Measurements from ENCODE around the gene MED4. TPM values are rescaled to one million over a fixed set of nuclear protein-coding genes. Genes with fewer than 3 reads are reported as not detected.
A peak's percentile ranks its signal among the peaks of the same experiment; 100 is the strongest.

MED4 gene
- total RNA-seq, 2 experiments from 2014 or later = 53.5 to 62.7 TPM

DNA sequence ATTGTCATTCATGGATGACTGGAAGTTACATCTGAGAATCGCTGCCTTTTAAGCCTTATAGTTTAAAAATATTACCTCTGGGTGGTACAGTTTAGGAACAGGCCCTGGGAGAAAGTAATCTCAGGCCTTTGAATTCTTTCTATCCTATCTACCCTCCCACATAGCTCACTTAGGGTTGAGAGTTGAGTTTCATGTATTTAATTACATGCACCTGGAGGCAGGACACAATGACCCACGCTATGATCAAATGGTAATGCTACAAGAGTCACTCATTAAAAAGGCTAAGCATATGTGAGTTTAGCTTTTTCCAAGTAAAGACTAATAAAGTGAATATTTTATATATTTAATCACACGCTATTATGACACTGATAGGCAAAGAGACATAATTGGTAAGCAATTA, 25.3 kb upstream of the MED4 start:
- POLR2A ChIA-PET = no interaction called here

DNA sequence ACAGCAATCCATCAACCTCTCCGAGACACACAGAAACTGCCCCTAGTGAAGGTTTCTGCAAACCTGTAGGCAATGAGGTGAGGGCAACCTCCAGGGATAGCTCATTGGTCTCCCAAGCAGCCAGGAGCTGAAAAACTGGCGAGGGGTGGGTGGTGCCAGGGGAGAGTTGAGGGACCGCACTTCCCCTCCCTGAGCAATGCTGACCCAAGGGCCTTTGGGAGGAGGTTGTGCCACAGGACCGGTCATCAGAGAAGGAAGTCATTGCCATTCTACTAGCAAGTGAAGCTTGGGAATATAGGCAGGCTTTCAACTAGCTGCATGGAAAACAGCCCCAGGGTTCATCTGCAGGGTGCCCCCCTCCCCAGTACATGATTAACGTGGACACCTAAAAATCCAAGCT, 23.1 kb upstream of the MED4 start:
- no peak for DNase-seq
- no peaks in the 10 kb centered on the region for H3K9me3 Mint-ChIP-seq (ENCODE audit: low read depth)
- intact Hi-C loops (cut with DNase I, micrococcal nuclease) = no loop called here
- H3K27me3 Mint-ChIP-seq = peaks cover 14% of the 10 kb centered on the region
- peaks cover 4% of the 10 kb centered on the region for H3K4me1 Mint-ChIP-seq
- H3K4me3 Mint-ChIP-seq = no peak overlapping the region
- no peak for ATAC-seq
- H3K36me3 Mint-ChIP-seq (ENCODE audit: low read depth) = no peaks in the 10 kb centered on the region
- H3K27ac Mint-ChIP-seq = no peak overlapping the region
- POLR2A ChIA-PET = no interaction called here
- CTCF ChIA-PET = interaction anchor here (0.7 to 1.7 kb wide), 4 partner anchors 8 to 723 kb away, joined by 3 to 6 read pairs (median 4); no protein-coding TSS in a partner anchor

More for the DNA sequence above, 25.3 kb upstream of the MED4 start:
- intact Hi-C loops (cut with DNase I, micrococcal nuclease) = no loop called here
- ATAC-seq = no peak
- Mint-ChIP-seq H3K4me1 (no peaks in the 10 kb centered on the region), H3K36me3 (ENCODE audit: low read depth) (no peaks in the 10 kb centered on the region), H3K4me3 (no peak overlapping the region), H3K27me3 (peaks cover 8% of the 10 kb centered on the region), H3K9me3 (ENCODE audit: low read depth) (no peaks in the 10 kb centered on the region), H3K27ac (no peak overlapping the region)
- CTCF ChIA-PET = interaction anchor here (0.7 to 1.7 kb wide), 5 partner anchors 9 to 27 kb away, joined by 3 to 5 read pairs (median 4); no protein-coding TSS in a partner anchor
- DNase-seq = no peak

DNA sequence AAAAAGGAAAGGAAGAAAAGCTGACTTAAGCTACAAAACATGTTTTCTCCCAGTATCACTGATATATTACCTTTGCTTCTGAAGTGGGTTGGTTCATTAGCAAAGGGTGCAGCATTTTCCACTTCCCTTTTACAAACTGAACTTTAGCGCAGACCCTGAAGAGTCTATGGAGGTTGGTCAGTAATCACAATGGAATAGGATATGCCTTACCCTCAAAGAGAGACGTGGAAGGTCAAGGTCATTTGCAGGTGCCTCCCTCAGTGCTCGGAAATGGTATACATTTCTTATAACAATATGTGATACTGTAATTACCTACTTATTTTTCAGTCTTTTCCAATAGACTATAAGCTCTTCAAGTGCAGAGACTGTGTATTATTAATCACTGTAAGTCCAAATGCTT, 21.9 kb upstream of the MED4 start:
- ATAC-seq (no peak), DNase-seq (no peak)
- ChIA-PET POLR2A (no interaction called here), CTCF (interaction anchor here (1.7 kb wide), 1 partner anchor 9 kb away, joined by 6 read pairs; no protein-coding TSS in a partner anchor)
- intact Hi-C loops (cut with DNase I, micrococcal nuclease) = no loop called here
- no peaks in the 10 kb centered on the region for H3K9me3 Mint-ChIP-seq (ENCODE audit: low read depth)
- no peaks in the 10 kb centered on the region for H3K36me3 Mint-ChIP-seq (ENCODE audit: low read depth)
- H3K27me3 Mint-ChIP-seq = peaks cover 14% of the 10 kb centered on the region
- H3K4me1 Mint-ChIP-seq = peaks cover 7% of the 10 kb centered on the region
- H3K4me3 Mint-ChIP-seq = no peak overlapping the region
- no peak overlapping the region for H3K27ac Mint-ChIP-seq

DNA sequence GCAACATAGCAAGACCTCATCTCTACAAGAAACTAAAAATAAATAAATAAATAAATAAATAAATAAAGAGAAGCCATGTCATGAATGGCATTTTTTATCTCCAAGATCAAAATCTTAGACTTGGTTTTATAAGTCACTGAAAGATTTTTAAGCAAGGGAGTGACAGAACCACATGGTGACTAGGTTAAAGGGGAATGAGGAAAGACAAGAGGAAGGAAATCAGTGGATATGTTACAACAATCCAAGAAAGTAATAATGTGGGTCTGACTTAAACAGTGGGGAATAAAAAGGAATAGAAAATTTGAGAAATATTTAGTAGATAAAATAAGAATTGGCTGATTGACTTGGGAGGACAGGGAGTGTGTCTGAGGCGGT, 18.8 kb upstream of the MED4 start:
- no peak for DNase-seq
- POLR2A ChIA-PET = no interaction called here
- no peak for ATAC-seq
- H3K4me3 Mint-ChIP-seq = no peak overlapping the region
- H3K9me3 Mint-ChIP-seq (ENCODE audit: low read depth) = no peaks in the 10 kb centered on the region
- H3K4me1 Mint-ChIP-seq = peaks cover 7% of the 10 kb centered on the region
- H3K27me3 Mint-ChIP-seq = peaks cover 11% of the 10 kb centered on the region
- CTCF ChIA-PET = interaction anchor here (0.6 kb wide), 1 partner anchor 656 kb away, joined by 3 read pairs; no protein-coding TSS in a partner anchor
- intact Hi-C loops (cut with DNase I, micrococcal nuclease) = no loop called here
- H3K27ac Mint-ChIP-seq = no peak overlapping the region
- H3K36me3 Mint-ChIP-seq (ENCODE audit: low read depth) = no peaks in the 10 kb centered on the region

DNA sequence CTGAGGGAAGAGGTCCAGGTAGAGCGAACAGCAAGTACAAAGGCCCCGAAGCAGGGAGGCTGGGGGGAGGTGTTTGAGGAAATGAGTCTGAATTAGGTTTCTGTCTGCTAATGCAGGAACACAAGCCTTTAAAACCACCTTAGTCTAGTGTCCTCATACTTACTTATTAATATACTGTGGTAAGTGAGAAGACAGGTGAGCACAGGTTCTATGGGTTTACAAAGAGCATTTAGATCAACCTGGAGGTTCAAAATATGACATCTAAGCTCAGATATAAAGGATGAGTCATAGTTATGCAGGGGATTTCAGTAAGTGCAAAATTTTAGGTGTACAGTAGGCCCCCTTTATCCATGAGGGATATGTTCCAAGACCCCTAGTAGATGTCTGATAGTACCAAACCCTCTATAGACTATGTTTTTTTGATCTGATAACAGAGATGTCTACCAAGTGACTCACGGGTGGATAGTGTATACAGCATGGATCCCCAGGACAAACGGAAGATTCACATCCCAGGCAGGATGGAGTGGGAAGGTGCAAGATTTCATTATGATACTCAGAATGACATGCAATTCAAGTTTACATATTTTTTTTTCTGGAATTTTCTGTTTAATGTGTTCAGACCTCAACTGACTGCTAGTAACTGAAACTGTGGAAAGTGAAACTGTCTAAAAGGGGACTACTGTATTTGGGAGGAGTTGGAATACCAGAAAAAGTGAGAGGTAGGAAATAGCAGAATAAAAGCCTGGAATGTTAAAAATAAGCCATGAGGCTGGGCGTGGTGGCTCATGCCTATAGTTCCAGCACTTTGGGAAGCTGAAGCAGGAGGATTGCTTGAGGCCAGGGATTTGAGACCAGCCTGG, 18.2 kb upstream of the MED4 start:
- POLR2A ChIA-PET = no interaction called here
- Mint-ChIP-seq H3K4me1 (peaks cover 7% of the 10 kb centered on the region), H3K9me3 (ENCODE audit: low read depth) (no peaks in the 10 kb centered on the region), H3K4me3 (no peak overlapping the region), H3K27ac (no peak overlapping the region), H3K36me3 (ENCODE audit: low read depth) (no peaks in the 10 kb centered on the region), H3K27me3 (peaks cover 11% of the 10 kb centered on the region)
- DNase-seq = no peak
- intact Hi-C loops (cut with DNase I, micrococcal nuclease) = no loop called here
- ATAC-seq = peak; percentile 42
- CTCF ChIA-PET = interaction anchor here (0.6 kb wide), 1 partner anchor 657 kb away, joined by 3 read pairs; no protein-coding TSS in a partner anchor

DNA sequence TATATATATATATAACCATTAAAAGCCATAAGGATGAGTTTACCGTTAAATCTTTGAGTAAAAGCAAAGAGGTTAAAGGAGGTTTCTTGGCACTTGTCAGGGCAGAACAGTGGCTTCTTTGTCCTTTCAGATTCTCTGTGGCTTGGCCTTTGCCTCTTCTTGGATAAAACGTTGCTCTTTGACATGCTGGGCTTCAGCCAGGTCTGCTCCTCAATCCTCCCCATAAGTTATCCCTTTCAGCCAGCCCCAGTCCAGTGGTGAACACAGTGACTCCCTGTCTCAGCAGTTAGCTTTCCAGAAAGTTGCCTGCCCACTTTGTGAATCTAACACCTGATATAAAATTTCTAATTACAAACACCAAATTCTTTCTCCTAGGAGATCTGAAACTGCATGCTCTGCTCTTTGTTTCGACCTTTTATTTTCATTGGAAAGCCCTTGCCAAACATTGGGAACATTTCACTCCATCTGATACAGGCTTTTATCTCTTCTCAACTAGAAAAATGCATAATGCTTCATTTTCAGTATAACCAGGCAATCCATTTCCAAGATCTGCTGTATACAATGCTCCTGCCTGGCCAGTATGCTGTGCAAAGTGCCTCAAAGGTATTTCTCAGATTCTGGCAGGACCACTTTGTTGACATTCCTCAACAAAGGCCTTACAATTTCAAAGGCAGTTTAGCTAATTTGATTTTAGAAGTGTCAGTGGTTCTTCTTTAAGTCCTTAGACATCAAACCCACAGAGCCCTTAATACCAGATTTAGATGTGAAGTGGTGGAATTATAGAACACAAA, 16.2 kb upstream of the MED4 start:
- no peak for ATAC-seq
- ChIA-PET POLR2A (no interaction called here), CTCF (no interaction called here)
- intact Hi-C loops (cut with DNase I, micrococcal nuclease) = no loop called here
- no peaks in the 10 kb centered on the region for H3K36me3 Mint-ChIP-seq (ENCODE audit: low read depth)
- peaks cover 8% of the 10 kb centered on the region for H3K27me3 Mint-ChIP-seq
- H3K4me3 Mint-ChIP-seq = no peak overlapping the region
- no peak overlapping the region for H3K27ac Mint-ChIP-seq
- no peaks in the 10 kb centered on the region for H3K9me3 Mint-ChIP-seq (ENCODE audit: low read depth)
- DNase-seq = no peak
- H3K4me1 Mint-ChIP-seq = peaks cover 7% of the 10 kb centered on the region

DNA sequence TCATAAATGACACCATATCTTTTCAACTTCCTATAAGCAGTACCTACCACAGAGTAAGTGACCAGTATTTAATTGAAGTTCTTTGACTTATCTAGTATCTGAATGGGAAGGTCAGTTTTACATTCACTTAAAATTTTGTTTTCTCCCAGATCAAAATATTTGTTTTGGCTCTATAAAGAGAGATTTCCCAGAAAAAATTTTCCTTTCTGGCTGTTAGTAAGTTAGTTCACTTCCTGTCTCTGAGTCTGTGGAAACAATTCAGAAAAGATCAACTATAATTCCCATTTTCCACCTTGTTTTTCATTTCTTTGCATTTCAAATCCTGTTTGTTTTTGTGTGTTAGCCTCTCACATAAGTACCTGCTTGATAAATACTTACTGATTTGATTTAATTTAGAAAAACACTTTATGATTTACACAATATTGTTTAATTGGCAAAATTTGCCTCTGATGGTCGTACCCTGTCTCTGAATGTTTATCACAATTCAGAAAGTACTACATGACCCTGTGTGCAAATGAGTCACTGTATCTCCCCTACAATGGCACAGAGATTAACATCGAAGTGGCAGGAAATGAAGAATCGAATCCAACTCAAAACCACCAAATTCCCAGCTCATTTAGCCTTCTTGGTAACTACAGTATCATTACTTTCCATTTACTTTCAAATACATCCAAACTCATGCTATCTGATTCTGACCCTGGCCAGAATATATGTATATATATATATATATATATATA, 15.4 kb upstream of the MED4 start:
- Mint-ChIP-seq H3K27me3 (peaks cover 6% of the 10 kb centered on the region), H3K36me3 (ENCODE audit: low read depth) (no peaks in the 10 kb centered on the region), H3K4me3 (no peak overlapping the region), H3K9me3 (ENCODE audit: low read depth) (no peaks in the 10 kb centered on the region), H3K4me1 (peaks cover 7% of the 10 kb centered on the region), H3K27ac (no peak overlapping the region)
- intact Hi-C loops (cut with DNase I, micrococcal nuclease) = no loop called here
- ChIA-PET POLR2A (no interaction called here), CTCF (interaction anchor here (1.2 kb wide), 1 partner anchor 13 kb away, joined by 3 read pairs; no protein-coding TSS in a partner anchor)
- no peak for ATAC-seq
- DNase-seq = no peak

DNA sequence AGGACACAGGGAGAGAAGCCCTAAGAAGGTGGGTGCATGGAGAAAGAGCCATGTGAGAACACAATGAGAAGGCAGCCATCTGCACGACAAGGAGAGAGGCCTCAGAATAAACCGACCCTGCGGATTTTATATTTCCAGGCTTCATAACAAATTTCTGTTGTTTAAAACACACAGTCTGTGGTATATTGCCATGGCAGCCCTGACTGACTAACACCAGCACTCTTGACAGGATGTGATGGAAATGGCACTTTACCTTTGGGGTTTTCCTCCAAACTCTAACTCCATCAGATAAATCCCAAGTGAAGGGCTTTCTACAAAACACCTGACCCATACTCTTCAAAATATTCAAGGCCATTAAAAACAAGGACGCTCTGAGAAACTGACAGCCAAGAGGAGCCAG, 13.2 kb upstream of the MED4 start:
- intact Hi-C loops (cut with DNase I, micrococcal nuclease) = no loop called here
- DNase-seq (no peak), ATAC-seq (no peak)
- Mint-ChIP-seq H3K27me3 (peaks cover under 1% of the 10 kb centered on the region), H3K4me3 (no peak overlapping the region), H3K4me1 (peaks cover 3% of the 10 kb centered on the region), H3K27ac (no peak overlapping the region), H3K9me3 (ENCODE audit: low read depth) (no peaks in the 10 kb centered on the region), H3K36me3 (ENCODE audit: low read depth) (no peaks in the 10 kb centered on the region)
- POLR2A ChIA-PET = no interaction called here
- CTCF ChIA-PET = no interaction called here

DNA sequence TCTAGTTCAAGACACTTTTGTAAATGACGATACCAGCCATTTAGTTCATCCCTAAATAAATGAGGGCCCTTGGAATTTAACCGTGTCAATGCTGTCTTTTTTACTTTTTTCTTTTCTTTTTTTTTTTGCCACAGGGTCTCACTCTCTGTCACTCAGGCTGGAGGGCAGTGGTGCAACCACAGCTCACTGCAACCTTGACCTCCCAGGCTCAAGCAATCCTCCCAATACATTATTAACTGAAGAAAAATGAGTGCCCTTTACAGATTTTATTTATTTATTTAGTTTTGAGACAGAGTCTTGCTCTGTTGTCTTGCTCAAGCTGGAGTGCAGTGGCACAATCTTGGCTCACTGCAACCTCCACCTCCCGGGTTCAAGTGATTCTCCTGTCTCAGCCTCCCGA, 2.9 kb upstream of the MED4 start:
- POLR2A ChIA-PET = no interaction called here
- Mint-ChIP-seq H3K27me3 (no peaks in the 10 kb centered on the region), H3K27ac (no peak overlapping the region), H3K4me3 (no peak overlapping the region), H3K4me1 (peaks cover 15% of the 10 kb centered on the region), H3K9me3 (ENCODE audit: low read depth) (peaks cover 2% of the 10 kb centered on the region), H3K36me3 (ENCODE audit: low read depth) (peaks cover 2% of the 10 kb centered on the region)
- CTCF ChIA-PET = interaction anchor here (0.6 to 0.8 kb wide), 3 partner anchors 12 to 34 kb away, joined by 3 read pairs; no protein-coding TSS in a partner anchor
- ATAC-seq = no peak
- DNase-seq = no peak
- intact Hi-C loops (cut with DNase I, micrococcal nuclease) = loop anchor here in 1 of 2 experiments (10.0 kb wide), 2 partner anchors 303 to 877 kb away; partner anchors contain the start of gene FNDC3A

DNA sequence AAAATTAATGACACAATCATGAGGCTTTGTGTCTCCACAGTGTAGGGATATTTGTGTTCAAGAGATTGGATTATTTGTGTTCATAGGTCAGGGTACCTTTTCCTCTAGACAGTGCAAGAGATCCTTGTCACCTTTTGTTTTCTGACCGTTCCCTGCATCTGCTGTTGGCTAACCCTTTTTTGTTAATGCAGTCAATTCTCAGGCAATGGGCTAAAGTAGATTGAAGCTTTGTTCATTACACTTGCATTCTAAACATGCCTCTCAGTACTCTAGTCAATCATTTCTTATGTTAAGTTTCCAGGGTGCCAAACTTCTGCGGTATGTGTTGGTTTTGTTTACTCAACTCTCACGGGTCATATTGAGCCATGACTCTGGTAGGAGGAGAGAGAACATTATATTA, 1.8 kb upstream of the MED4 start:
- Mint-ChIP-seq H3K9me3 (ENCODE audit: low read depth) (peaks cover 2% of the 10 kb centered on the region), H3K27me3 (no peaks in the 10 kb centered on the region), H3K4me1 (peaks cover 23% of the 10 kb centered on the region), H3K4me3 (no peak overlapping the region), H3K36me3 (ENCODE audit: low read depth) (peaks cover 7% of the 10 kb centered on the region), H3K27ac (no peak overlapping the region)
- POLR2A ChIA-PET = no interaction called here
- intact Hi-C loops (cut with DNase I, micrococcal nuclease) = loop anchor here in 1 of 2 experiments (10.0 kb wide), 2 partner anchors 302 to 878 kb away; partner anchors contain the start of gene FNDC3A
- ATAC-seq (no peak), DNase-seq (no peak)
- CTCF ChIA-PET = interaction anchor here (1.0 kb wide), 1 partner anchor 35 kb away, joined by 3 read pairs; no protein-coding TSS in a partner anchor

DNA sequence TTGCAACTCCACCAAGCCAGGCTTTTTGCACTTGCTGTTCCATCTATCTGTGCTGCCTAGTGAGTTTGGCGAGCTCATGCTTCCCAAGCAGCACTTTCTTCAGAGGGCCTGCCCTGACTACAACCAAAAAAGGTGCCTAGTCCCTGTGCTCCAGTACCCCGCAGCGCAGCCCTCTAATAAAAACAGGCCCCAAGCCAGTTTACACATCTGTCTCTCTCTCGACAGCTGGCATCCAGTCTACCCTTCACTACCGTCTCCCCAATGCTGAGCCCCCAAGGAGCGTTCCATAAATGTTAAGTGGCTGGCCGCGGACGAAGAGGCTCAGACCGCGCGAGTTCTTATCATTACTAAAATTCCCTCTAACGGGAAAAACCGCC, 512 bp downstream of the MED4 start:
- DNase-seq = peak; percentile 22
- intact Hi-C loops (cut with DNase I, micrococcal nuclease) = loop anchor here in 1 of 2 experiments (2.0 to 10.0 kb wide), 4 partner anchors 300 to 1298 kb away; partner anchors contain the start of genes ESD, FNDC3A and RCBTB2
- ATAC-seq = peak; percentile 7
- Mint-ChIP-seq H3K36me3 (ENCODE audit: low read depth) (peaks cover 7% of the 10 kb centered on the region), H3K27ac (peak overlapping the region; percentile 92), H3K27me3 (no peaks in the 10 kb centered on the region), H3K9me3 (ENCODE audit: low read depth) (peaks cover 2% of the 10 kb centered on the region), H3K4me3 (peak overlapping the region; percentile 97), H3K4me1 (peaks cover 34% of the 10 kb centered on the region)
- CTCF ChIA-PET = interaction anchor here (0.5 to 3.2 kb wide), 17 partner anchors 9 to 411 kb away, joined by 3 to 21 read pairs (median 3); partner anchors contain the start of gene NUDT15
- POLR2A ChIA-PET = interaction anchor here (0.5 to 0.6 kb wide), 2 partner anchors 104 to 140 kb away, joined by 3 read pairs; no protein-coding TSS in a partner anchor
